WTC11 (cell line): ENCODE measurements around the gene PTPRN2. TPM values are rescaled to one million over a fixed set of nuclear protein-coding genes. Genes with fewer than 3 reads are reported as not detected.

Experiments used
- ATAC-seq: fragments of 200-7000 bp; cut with Tn5 transposase; 2 replicates; pipeline ENCODE4 v1.10.0; 2021; ENCODE audit warnings: mild to moderate bottlenecking, moderate library complexity
- CTCF ChIA-PET: fragments of 300-600 bp; sonication (Branson Sonifier 250); formaldehyde crosslinking; loops from one replicate; lab custom pipeline; 2021; ENCODE audit warnings: antibody characterized with exemption; lab: Charles Lee
- POLR2A ChIA-PET: fragments of 350-600 bp; sonication (Branson Sonifier 250); formaldehyde crosslinking; loops from one replicate; lab custom pipeline; 2021; ENCODE audit warnings: antibody characterized with exemption; lab: Charles Lee
- DNase-seq: peaks from one replicate; pipeline ENCODE4 v3.0.0; 2021; ENCODE audit warnings: low spot score
- H3K27ac Mint-ChIP-seq: 2 replicates; pipeline ENCODE4 v1.8.0; 2021; ENCODE audit warnings: mixed read lengths
- H3K27me3 Mint-ChIP-seq: 2 replicates; pipeline ENCODE4 v1.8.0; 2021; ENCODE audit warnings: low read depth, mild to moderate bottlenecking, moderate library complexity, mixed read lengths
- H3K36me3 Mint-ChIP-seq: 2 replicates; pipeline ENCODE4 v1.8.0; 2021; ENCODE audit warnings: mixed read lengths
- H3K4me1 Mint-ChIP-seq: 2 replicates; pipeline ENCODE4 v1.8.0; 2022; ENCODE audit warnings: mixed read lengths
- H3K4me3 Mint-ChIP-seq: 2 replicates; pipeline ENCODE4 v1.8.0; 2021; ENCODE audit warnings: mild to moderate bottlenecking, moderate library complexity, mixed read lengths
- H3K9me3 Mint-ChIP-seq: 2 replicates; pipeline ENCODE4 v1.8.0; 2021; ENCODE audit warnings: mixed read lengths
- ETV6 ChIP-seq: sonication (generic); formaldehyde crosslinking; IDR thresholded peaks from 2 replicates; pipeline ENCODE4 v1.8.1; 2022; ENCODE audit warnings: mild to moderate bottlenecking, missing genetic modification reagents
- FOXJ3 ChIP-seq: sonication (generic); formaldehyde crosslinking; IDR thresholded peaks from 2 replicates; pipeline ENCODE4 v1.9.0; 2021; ENCODE audit warnings: missing genetic modification reagents, mild to moderate bottlenecking, borderline replicate concordance
- FOXP4 ChIP-seq: sonication (generic); formaldehyde crosslinking; IDR thresholded peaks from 2 replicates; pipeline ENCODE4 v1.8.0; 2022; ENCODE audit warnings: mild to moderate bottlenecking, missing genetic modification reagents
- GABPB1 ChIP-seq: sonication (generic); formaldehyde crosslinking; IDR thresholded peaks from 2 replicates; pipeline ENCODE4 v1.8.1; 2023; ENCODE audit warnings: mild to moderate bottlenecking, missing genetic modification reagents
- IRF1 ChIP-seq: sonication (generic); formaldehyde crosslinking; IDR thresholded peaks from 2 replicates; pipeline ENCODE4 v1.8.0; 2023; ENCODE audit warnings: missing genetic modification reagents
- KAT7 ChIP-seq: sonication (generic); formaldehyde crosslinking; IDR thresholded peaks from 2 replicates; pipeline ENCODE4 v1.8.1; 2023; ENCODE audit warnings: missing genetic modification reagents, mild to moderate bottlenecking, borderline replicate concordance
- TP53 ChIP-seq: sonication (generic); formaldehyde crosslinking; IDR thresholded peaks from 2 replicates; pipeline ENCODE4 v1.8.1; 2023; ENCODE audit warnings: mild to moderate bottlenecking, missing genetic modification reagents
- ZMAT4 ChIP-seq: fragments of 250-450 bp; sonication (Bioruptor Pico); IDR thresholded peaks from 2 replicates; pipeline ENCODE4 v1.9.0; 2021; ENCODE audit warnings: mild to moderate bottlenecking
- total RNA-seq: library from RNA; stranded (reverse); gene quantifications from 3 replicates; pipeline ENCODE4 v1.2.3, GENCODE V29; 2021
- TF ChIP-seq, protein P1 (sequence below): sonication (generic); formaldehyde crosslinking; IDR thresholded peaks from 2 replicates; pipeline ENCODE4 v1.8.1; 2022; ENCODE audit warnings: mild to moderate bottlenecking, missing genetic modification reagents, moderate library complexity, borderline replicate concordance
- TF ChIP-seq, protein P2 (sequence below): sonication (generic); formaldehyde crosslinking; IDR thresholded peaks from 2 replicates; pipeline ENCODE4 v1.8.1; 2022; ENCODE audit warnings: mild to moderate bottlenecking, moderate library complexity, missing genetic modification reagents

PTPRN2 gene
- total RNA-seq, 1 experiment from 2014 or later = 4.7 TPM

DNA sequence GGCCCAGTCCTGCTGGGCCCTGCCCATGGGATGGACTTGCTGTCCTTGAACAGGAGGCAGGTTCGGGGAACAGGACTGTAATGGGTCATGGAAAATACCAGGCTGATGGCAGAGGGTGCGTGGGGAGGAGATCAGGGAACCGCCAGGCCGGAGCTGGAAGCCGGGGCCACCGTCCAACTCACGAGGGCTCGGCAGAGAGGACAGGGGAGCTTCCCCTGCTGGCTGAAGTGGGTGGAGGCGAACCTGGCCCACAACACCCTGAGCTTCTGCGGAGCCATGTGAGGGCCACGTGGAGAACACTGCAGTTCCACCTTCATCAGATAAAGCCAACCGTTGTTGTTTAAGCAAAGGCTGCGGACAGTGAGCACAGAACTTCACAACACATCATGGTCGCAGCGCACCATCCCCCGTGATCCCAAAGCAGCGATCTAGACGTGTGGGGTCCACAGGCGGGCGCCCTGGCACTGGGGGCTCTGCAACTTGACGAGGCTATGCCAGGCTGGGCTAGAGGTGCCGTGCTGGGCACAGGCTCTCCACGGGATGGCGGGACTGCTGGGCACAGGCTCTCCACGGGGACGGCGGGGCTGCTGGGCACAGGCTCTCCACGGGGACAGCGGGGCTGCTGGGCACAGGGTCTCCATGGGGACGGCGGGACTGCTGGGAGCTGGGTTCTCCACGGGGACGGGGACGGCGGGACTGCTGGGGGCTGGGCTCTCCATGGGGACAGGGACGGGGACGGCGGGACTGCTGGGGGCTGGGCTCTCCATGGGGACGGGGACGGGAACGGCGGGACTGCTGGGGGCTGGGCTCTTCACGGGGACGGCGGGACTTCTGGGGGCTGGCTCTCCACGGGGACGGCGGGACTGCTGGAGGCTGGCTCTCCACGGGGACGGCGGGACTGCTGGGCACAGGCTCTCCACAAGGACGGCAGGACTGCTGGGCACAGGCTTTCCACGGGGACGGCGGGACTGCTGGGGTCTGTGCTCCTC, 777.5 kb downstream of the PTPRN2 start (continued):
- no peak for TF ChIP-seq TP53

GRCh38 chr7:157809154-157809862, 778.3 kb downstream of the PTPRN2 start:
- ATAC-seq = no peak

DNA sequence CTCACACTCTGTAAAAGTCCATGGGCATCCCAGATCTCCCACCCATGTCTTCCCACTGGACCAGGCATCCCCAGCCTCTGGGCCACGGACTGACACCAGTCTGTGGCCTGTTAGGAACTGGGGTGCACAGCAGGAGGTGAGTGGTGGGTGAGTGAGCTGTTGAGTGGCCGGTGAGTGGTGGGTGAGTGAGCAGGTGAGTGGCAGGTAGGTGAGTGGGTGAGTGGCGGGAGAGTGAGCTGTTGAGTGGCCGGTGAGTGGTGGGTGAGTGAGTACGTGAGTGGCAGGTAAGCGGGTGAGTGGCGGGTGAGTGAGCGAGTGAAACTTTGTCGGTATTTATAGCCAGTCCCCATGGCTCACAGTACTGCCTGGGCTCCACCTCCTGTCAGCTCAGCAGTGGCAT, 779.6 kb downstream of the PTPRN2 start:
- Mint-ChIP-seq H3K36me3 (peaks cover 51% of the 10 kb centered on the region), H3K27ac (no peak overlapping the region), H3K4me3 (no peak overlapping the region), H3K27me3 (peaks cover 3% of the 10 kb centered on the region), H3K4me1 (peaks cover 10% of the 10 kb centered on the region; the same call in 1 of the 2 replicates), H3K9me3 (peaks cover 50% of the 10 kb centered on the region)
- TF ChIP-seq FOXP4 (CRISPR knock-in tag) (no peak), GABPB1 (no peak), ZMAT4 (no peak)
- TF ChIP-seq, protein P1, sequence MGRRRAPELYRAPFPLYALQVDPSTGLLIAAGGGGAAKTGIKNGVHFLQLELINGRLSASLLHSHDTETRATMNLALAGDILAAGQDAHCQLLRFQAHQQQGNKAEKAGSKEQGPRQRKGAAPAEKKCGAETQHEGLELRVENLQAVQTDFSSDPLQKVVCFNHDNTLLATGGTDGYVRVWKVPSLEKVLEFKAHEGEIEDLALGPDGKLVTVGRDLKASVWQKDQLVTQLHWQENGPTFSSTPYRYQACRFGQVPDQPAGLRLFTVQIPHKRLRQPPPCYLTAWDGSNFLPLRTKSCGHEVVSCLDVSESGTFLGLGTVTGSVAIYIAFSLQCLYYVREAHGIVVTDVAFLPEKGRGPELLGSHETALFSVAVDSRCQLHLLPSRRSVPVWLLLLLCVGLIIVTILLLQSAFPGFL (CRISPR knock-in tag) = no peak
- TF ChIP-seq, protein P2, sequence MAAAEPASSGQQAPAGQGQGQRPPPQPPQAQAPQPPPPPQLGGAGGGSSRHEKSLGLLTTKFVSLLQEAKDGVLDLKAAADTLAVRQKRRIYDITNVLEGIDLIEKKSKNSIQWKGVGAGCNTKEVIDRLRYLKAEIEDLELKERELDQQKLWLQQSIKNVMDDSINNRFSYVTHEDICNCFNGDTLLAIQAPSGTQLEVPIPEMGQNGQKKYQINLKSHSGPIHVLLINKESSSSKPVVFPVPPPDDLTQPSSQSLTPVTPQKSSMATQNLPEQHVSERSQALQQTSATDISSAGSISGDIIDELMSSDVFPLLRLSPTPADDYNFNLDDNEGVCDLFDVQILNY (CRISPR knock-in tag) = no peak
- DNase-seq = no peak
- POLR2A ChIA-PET = no interaction called here
- no peak for ATAC-seq
- CTCF ChIA-PET = no interaction called here

More at GRCh38 chr7:157809154-157809862, 778.3 kb downstream of the PTPRN2 start:
- Mint-ChIP-seq H3K27me3 (peaks cover 3% of the 10 kb centered on the region), H3K4me3 (no peak overlapping the region), H3K36me3 (peaks cover 47% of the 10 kb centered on the region)
- TF ChIP-seq FOXJ3 (CRISPR knock-in tag) (no peak), KAT7 (CRISPR knock-in tag) (no peak), IRF1 (no peak)
- TF ChIP-seq, all 79 proteins: peak for 0
- H3K4me1 Mint-ChIP-seq = peaks cover 10% of the 10 kb centered on the region; the same call in 1 of the 2 replicates
- POLR2A ChIA-PET = no interaction called here
- CTCF ChIA-PET = no interaction called here
- peaks cover 42% of the 10 kb centered on the region for H3K9me3 Mint-ChIP-seq
- DNase-seq = no peak
- no peak overlapping the region for H3K27ac Mint-ChIP-seq

- TF ChIP-seq, protein P2 (CRISPR knock-in tag) = no peak
- 0 out of 2 replicates have a peak, but pooled peaks have one; percentile 54 for TF ChIP-seq ETV6
- peak; percentile 78 for ATAC-seq
- peaks cover 10% of the 10 kb centered on the region; the same call in 1 of the 2 replicates for H3K4me1 Mint-ChIP-seq
Observed at GRCh38 chr7:157807510-157807909, 780.1 kb downstream of the PTPRN2 start.

More at GRCh38 chr7:157807510-157807909, 780.1 kb downstream of the PTPRN2 start:
- ChIA-PET CTCF (no interaction called here), POLR2A (no interaction called here)
- no peak overlapping the region for H3K27ac Mint-ChIP-seq
- H3K36me3 Mint-ChIP-seq = peaks cover 52% of the 10 kb centered on the region
- H3K27me3 Mint-ChIP-seq = peaks cover 3% of the 10 kb centered on the region
- H3K4me3 Mint-ChIP-seq = no peak overlapping the region
- no peak for DNase-seq
- peaks cover 51% of the 10 kb centered on the region for H3K9me3 Mint-ChIP-seq
